Measurements from ENCODE around the gene GTF2H3. TPM values are rescaled to one million over a fixed set of nuclear protein-coding genes. Genes with fewer than 3 reads are reported as not detected.

The GTF2H3 gene
- total RNA-seq, 1 experiment from 2014 or later: 61.3 TPM

- no peak for DNase-seq (ENCODE audit: low read depth)
These were observed 73.8 kb downstream of the GTF2H3 start for GRCh38 chr12:123707466-123707865.

Other genes with a start within 250 kb of the GTF2H3 start
- gene KMT5A, start 249.7 kb upstream of the GTF2H3 start, total RNA-seq (2014; rRNA removed; shearing (Covaris generic)): 32.2 and 51.5 TPM in 2 replicates
- gene RILPL2, start 197.1 kb upstream of the GTF2H3 start, total RNA-seq (2014; rRNA removed; shearing (Covaris generic)): 3.5 and 5.3 TPM in 2 replicates
- gene SNRNP35, start 175.7 kb upstream of the GTF2H3 start, total RNA-seq (2014; rRNA removed; shearing (Covaris generic)): 9.9 and 11.8 TPM in 2 replicates
- gene RILPL1, start 100.1 kb upstream of the GTF2H3 start, total RNA-seq (2014; rRNA removed; shearing (Covaris generic)): 9.2 and 15.7 TPM in 2 replicates
- gene TMED2, start 49.3 kb upstream of the GTF2H3 start, total RNA-seq (2014; rRNA removed; shearing (Covaris generic)): 294 and 301 TPM in 2 replicates
- 18.9 and 33.6 TPM in 2 replicates for gene DDX55, start 31.7 kb upstream of the GTF2H3 start, total RNA-seq (2014; rRNA removed; shearing (Covaris generic))
- gene EIF2B1, start 143 bp upstream of the GTF2H3 start, total RNA-seq (2014; rRNA removed; shearing (Covaris generic)): 140 and 157 TPM in 2 replicates
- gene TCTN2, start 37.3 kb downstream of the GTF2H3 start, total RNA-seq (2014; rRNA removed; shearing (Covaris generic)): 17.4 and 22.9 TPM in 2 replicates
- 8.6 and 17.0 TPM in 2 replicates for gene ATP6V0A2, start 78.5 kb downstream of the GTF2H3 start, total RNA-seq (2014; rRNA removed; shearing (Covaris generic))
- gene DNAH10, start 128.5 kb downstream of the GTF2H3 start, total RNA-seq (2014; rRNA removed; shearing (Covaris generic)): not detected in 2 replicates